HG03025 (cell line): ENCODE results near the gene ZNF784.

Experiments
- ATAC-seq: cut with Tn5 transposase; IDR thresholded peaks from one replicate; pipeline ENCODE4 v1.9.1; 2021; ENCODE audit warnings: mild to moderate bottlenecking, moderate library complexity; ENCODE audit not compliant: unreplicated experiment, low FRiP score

The ZNF784 gene, protein sequence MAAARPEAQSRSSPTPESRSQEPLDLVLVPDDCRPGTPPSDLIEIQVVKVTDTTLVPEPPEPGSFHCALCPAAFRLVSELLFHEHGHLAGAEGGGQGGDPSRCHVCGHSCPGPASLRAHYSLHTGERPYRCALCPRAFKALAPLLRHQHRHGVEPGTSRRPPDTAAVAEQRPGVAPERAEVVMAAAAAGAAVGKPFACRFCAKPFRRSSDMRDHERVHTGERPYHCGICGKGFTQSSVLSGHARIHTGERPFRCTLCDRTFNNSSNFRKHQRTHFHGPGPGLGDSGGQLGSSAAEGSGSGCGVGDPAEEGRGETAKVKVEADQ

GRCh38 chr19:55624109-55625003 is at the start of gene ZNF784:
ZNF784 (minus strand) TSS chr19:55624566; CDS start chr19:55624561, 5 bp downstream.
- no peak for ATAC-seq

- no peak for ATAC-seq
Observed at GRCh38 chr19:55673889-55674288, 49.5 kb upstream of the ZNF784 start.

GRCh38 chr19:55673465-55673864 is 49.1 kb upstream of the ZNF784 start:
- no peak for ATAC-seq

DNA sequence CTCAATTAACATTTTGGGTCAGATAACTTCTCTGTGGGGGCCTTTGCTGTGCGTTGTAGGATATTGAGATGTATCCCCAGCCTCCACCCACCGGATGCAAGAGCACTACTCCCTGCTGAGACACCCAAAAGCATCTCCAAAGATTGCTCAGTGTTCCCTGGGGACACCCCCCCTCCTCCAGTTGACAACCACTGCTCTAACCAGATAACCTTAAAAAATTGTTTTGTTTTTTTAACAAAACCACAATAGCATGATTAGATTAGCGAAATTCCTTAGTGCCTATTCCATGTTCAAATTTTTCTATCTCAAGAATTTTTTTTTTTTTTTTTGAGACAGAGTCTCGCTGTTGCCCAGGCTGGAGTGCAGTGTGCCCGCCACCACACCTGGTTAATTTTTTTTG is 48.1 kb upstream of the ZNF784 start:
- no peak for ATAC-seq

GRCh38 chr19:55671054-55671378 is 46.6 kb upstream of the ZNF784 start:
- ATAC-seq = no peak

DNA sequence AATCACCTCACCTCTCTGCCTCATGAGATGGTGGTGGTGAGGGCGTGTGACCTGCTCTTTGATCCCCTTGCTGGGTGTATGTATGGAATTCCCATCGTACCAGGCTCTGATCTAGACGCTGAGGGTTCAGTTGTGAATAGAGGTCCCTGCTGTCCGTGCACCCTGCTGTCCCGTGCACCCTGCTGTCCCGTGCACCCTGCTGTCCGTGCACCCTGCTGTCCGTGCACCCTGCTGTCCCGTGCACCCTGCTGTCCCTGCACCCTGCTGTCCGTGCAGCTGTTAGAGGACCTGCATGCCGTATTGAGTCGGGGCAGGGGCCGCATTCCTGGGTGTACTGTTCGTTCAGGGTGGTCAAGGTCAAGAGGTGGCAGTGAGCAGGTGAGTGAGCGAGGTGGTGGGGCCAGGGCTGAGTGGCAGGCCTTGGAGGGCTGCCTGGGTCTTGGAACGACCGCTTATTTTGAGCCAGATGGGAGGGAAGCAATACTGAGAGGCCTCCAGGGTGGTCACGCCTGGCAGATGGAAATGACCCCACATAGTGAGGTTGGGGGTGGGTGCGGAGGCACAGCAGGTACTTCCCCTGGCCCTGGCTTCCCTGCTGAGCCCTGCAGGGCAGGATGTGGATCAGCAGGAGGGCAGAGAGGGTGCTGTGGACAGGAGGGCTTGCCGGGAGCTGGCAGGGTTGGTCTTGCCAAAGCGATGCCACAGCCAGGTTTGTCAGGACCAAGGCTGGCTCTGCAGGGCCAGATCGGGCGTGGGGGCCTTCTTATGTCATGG is 46.1 kb upstream of the ZNF784 start:
- ATAC-seq = no peak

GRCh38 chr19:55669418-55670279 is 45.3 kb upstream of the ZNF784 start:
- ATAC-seq = no peak

GRCh38 chr19:55668603-55669348 is 44.4 kb upstream of the ZNF784 start:
- ATAC-seq = no peak

- ATAC-seq = no peak
Observed at GRCh38 chr19:55667958-55668357, 43.6 kb upstream of the ZNF784 start.

DNA sequence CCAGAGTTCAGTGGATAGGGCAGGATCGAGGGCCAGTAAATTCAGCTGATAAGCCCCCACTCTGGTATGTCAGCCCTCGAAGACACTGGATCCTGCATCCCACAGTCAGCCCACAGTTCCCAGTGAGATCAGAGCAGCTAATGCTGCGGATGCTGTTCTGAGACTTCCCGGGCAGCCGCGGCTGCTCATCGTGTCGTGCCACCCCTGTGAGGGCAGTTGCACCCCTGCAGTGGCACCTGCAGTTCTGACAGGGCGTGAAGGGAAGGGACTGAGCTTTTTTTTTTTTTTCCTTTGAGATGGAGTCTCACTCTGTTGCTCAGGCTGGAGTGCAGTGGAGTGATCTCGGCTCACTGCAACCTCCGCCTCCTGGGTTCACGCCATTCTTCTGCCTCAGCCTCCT is 43.1 kb upstream of the ZNF784 start:
- ATAC-seq = no peak

- no peak for ATAC-seq
Observed at GRCh38 chr19:55667006-55667381, 42.6 kb upstream of the ZNF784 start.

GRCh38 chr19:55666343-55667005 is 42.1 kb upstream of the ZNF784 start:
- ATAC-seq = no peak

DNA sequence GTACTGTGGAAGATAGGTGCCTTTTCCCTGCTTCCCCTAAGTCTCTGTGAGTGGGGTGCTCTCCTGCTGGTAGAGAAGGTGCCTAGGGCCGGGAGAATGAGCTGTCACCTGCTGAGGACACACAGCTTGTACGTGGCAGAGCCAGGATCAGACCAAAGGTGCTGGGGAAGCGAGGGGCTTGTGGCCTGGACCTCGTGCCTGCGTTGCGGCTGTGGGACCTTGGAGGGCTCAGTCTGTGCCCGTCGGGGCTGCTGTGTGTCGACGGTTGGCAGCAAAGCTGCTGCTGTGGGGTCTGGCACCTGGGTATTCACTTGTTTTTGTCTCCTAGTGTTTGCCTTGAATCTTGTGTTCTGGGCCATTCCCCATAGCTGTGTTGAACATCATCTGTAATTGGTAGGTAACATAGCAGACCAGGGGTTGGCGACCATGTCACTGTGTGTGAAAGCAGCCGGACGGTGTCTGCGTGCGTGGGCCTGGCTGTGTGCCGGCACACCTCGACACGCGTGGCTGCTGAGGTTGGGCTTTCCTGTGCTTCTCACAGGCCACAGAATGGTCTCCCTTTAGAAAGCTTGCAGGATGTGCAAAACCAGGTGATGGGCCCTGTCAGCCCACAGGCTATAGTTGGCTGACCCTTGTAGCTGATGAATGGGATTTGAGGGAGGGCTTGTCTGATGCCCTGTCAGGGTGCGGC is 39.6 kb upstream of the ZNF784 start:
- no peak for ATAC-seq

- ATAC-seq = no peak
Observed at GRCh38 chr19:55661826-55662225, 37.5 kb upstream of the ZNF784 start.

- no peak for ATAC-seq
Observed at GRCh38 chr19:55660991-55661390, 36.6 kb upstream of the ZNF784 start.

DNA sequence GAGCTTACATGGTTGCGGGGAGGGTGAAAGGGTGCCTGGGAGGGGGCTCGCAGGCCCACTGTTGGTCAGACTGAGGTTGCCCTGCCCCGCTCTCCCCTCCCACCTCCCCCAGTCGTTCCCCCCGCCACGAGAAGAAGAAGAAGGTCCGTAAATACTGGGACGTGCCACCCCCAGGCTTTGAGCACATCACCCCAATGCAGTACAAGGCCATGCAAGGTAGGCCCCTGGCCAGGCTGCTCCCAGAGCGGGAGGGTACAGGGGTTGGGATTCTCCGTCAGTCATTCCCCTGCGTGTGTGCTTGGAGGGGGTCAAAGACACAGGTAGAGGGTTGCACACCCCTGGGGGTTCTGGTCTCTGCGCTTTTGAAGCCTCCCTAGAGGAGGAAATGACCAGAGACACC is 36.0 kb upstream of the ZNF784 start:
- ATAC-seq = no peak

DNA sequence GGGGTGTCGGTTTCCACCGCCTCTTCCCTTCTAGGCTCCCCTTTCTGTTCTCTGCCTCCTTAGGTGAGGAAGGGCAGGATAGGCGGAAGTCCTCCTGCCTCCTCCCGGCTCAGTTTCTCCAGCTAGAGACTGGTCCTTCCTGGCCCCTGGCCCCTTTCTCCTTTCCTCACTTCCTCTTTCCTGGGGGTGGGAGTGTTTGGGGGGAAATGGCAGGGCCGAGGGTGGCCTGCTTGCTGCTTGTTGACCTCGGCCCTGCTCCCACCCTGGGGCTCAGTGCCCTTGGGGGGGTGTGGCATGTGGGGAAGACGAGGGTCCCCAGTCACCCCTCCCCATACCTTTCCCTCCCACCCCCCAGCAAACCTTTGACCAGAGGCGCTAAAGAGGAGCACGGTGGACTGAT is 35.5 kb upstream of the ZNF784 start:
- ATAC-seq = no peak

- no peak for ATAC-seq
Observed at GRCh38 chr19:55658846-55659459, 34.6 kb upstream of the ZNF784 start.
